Stimulated activated CD4-positive, alpha-beta T cell treated with anti-CD3 and anti-CD28 coated beads, Interleukin-1b, Interleukin-23, amount 100 ng/mL, for 48 hours (primary cell): ENCODE measurements around the gene PTMS.
"Not testable (repeated sequence)": the region's sequence is repeated elsewhere in the genome, so short reads cannot be mapped to it uniquely, and the experiment has no call there.

Source experiments
- DNase-seq: peaks from one replicate; pipeline ENCODE4 v3.0.0-alpha.2; 2020

The PTMS gene

GRCh38 chr12:6765634-6766581 lies at the start of gene PTMS:
Gene PTMS (plus strand): TSS chr12:6766363. CDS start chr12:6766706, 343 bp downstream.
- DNase-seq: no peak

- no peak for DNase-seq
Observed at GRCh38 chr12:6716874-6717437, 49.2 kb upstream of the PTMS start.

GRCh38 chr12:6722863-6723262 lies 43.3 kb upstream of the PTMS start:
- no peak for DNase-seq

GRCh38 chr12:6723607-6724408 lies 42.4 kb upstream of the PTMS start, which contains the start of gene COPS7A:
Gene COPS7A (plus strand): TSS chr12:6724046. CDS start chr12:6724657, 611 bp downstream.
- peak; percentile 98 for DNase-seq

- DNase-seq: peak; percentile 26
Observed at GRCh38 chr12:6724409-6724797, 41.8 kb upstream of the PTMS start.

- DNase-seq: no peak
Observed at GRCh38 chr12:6725350-6725749, 40.8 kb upstream of the PTMS start.

GRCh38 chr12:6729186-6729585 lies 37.0 kb upstream of the PTMS start:
- DNase-seq: no peak

GRCh38 chr12:6730169-6730568 lies 36.0 kb upstream of the PTMS start:
- DNase-seq: no peak

- no peak for DNase-seq
Observed at GRCh38 chr12:6734506-6735387, 31.4 kb upstream of the PTMS start.

GRCh38 chr12:6735448-6736191 lies 30.5 kb upstream of the PTMS start:
- peak; percentile 28 for DNase-seq

GRCh38 chr12:6736754-6737153 lies 29.4 kb upstream of the PTMS start:
- no peak for DNase-seq

GRCh38 chr12:6742080-6742479 lies 24.1 kb upstream of the PTMS start:
- not testable (repeated sequence) for DNase-seq

GRCh38 chr12:6742834-6743233 lies 23.3 kb upstream of the PTMS start:
- DNase-seq: no peak

- DNase-seq: peak; percentile 30
Observed at GRCh38 chr12:6743300-6743699, 22.9 kb upstream of the PTMS start.

GRCh38 chr12:6745741-6746525 lies 20.2 kb upstream of the PTMS start:
- DNase-seq: no peak

- DNase-seq: no peak
Observed at GRCh38 chr12:6747216-6747615, 18.9 kb upstream of the PTMS start.

- DNase-seq: no peak
Observed at GRCh38 chr12:6748761-6749160, 17.4 kb upstream of the PTMS start.

GRCh38 chr12:6750506-6750905 lies 15.7 kb upstream of the PTMS start:
- DNase-seq: no peak

- DNase-seq: no peak
Observed at GRCh38 chr12:6751767-6752166, 14.4 kb upstream of the PTMS start.

GRCh38 chr12:6752167-6752920 lies 13.8 kb upstream of the PTMS start:
- peak; percentile 28 for DNase-seq
